HPDE6-E6E7 (cell line): ENCODE measurements around the gene PAK1IP1.
"Not testable (repeated sequence)": the region's sequence is repeated elsewhere in the genome, so short reads cannot be mapped to it uniquely, and the experiment has no call there.

Experiments used
- DNase-seq: peaks from one replicate; pipeline ENCODE4 v3.0.0; 2011; ENCODE audit warnings: missing footprints; ENCODE audit errors: extremely low spot score

Gene PAK1IP1

GRCh38 chr6:10694302-10695085, at the start of gene PAK1IP1, which contains the start of gene C6orf52:
Gene PAK1IP1 (plus strand): TSS chr6:10694972. CDS start chr6:10694986, 14 bp downstream.
Gene C6orf52 (minus strand): TSS chr6:10694616. CDS start chr6:10687550, 7,066 bp downstream.
- DNase-seq, result peak; percentile 93

- no peak for DNase-seq
These were observed 39.2 kb upstream of the PAK1IP1 start for GRCh38 chr6:10655508-10656055.

DNA sequence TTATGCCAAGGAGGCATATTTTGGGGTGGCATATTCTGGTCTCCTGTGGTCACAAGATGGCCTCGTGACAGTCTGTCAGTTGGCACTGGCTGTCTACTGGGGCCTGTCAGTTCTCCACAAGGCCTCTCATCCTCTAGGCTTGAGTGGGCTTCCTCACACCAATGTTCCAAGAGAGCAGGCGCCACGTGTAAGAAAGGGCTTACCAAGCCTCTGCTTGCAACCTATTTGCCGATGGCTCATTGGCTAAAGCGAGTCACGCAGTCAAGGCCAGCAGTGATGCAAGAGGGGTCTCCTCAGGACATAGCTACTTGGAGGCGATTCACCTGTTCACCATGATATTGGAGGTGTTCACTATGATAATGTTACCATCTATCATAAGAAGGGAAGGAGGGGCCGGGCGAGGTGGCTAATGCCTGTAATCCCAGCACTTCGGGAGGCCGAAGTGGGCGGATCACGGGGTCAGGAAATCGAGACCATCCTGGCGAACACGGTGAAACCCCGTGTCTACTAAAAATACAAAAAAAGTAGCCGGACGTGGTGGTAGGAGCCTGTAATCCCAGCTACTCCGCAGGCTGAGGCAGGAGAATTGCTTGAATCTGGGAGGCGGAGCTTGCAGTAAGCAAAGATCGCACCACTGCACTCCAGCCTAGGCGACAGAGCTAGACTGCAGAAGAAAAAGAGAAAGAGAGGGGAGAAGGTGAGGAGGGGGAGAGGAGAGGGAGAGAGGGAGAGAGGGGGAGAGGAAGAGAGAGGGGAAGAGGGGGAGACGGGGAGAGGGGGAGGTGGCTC, 35.7 kb upstream of the PAK1IP1 start:
- DNase-seq, result no peak

- DNase-seq, result no peak
These were observed 34.9 kb upstream of the PAK1IP1 start for GRCh38 chr6:10659699-10660348.

- not testable (repeated sequence) for DNase-seq
These were observed 34.2 kb upstream of the PAK1IP1 start for GRCh38 chr6:10660431-10661191.

DNA sequence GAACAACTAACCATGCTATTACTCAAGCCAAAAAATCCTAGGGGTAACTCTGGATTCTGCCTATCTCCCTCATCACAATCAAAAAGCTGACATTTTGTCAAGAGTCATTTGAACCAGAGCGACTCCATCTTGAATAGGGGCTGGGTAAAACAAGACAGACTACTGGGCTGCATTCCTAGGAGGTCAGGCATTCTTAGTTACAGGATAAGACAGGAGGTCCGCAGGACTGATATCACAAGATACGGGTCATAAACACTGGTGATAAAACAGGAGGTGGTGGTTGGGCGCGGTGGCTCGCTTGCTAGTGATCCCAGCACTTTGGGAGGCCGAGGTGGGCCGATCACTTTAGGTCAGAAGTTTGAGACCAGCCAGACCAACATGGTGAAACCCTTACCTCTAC, 32.6 kb upstream of the PAK1IP1 start:
- DNase-seq, result no peak

GRCh38 chr6:10662742-10663141, 32.0 kb upstream of the PAK1IP1 start:
- DNase-seq, result no peak

DNA sequence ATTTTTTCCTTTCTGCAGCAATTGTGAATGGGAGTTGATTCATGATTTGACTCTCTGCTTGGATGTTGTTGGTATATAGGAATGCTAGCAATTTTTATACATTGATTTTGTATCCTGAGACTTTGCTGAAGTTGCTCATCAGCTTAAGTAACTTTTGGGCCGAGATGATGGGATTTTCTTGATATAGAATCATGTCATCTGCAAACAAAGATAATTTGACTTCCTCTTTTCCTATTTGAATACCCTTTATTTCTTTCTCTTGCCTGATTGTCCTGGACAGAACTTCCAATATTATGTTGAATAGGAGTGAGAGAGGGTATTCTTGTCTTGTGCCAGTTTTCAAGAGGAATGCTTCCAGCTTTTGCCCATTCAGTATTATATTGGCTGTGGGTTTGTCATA, 29.2 kb upstream of the PAK1IP1 start:
- not testable (repeated sequence) for DNase-seq

GRCh38 chr6:10668126-10668917, 26.4 kb upstream of the PAK1IP1 start:
- DNase-seq, result no peak

DNA sequence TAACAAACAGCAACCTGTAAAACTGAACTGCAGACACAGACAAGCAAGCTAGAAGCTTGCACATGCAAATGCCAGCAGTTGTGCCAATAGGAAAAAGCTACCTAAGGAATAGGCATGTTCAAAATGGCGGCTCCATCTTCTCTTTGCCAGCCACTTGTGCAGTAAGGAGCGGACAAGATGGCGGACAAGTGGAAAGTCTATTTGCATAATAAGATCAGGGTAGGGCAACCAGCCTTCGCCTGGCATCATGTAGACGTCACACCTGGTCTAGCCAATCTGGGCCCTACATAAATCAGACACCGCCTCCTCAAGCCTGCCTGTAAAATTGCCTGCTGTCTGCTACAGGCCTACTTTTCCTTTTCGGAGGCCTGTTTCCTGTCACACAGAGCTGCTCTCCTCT, 18.4 kb upstream of the PAK1IP1 start:
- DNase-seq, result no peak

- no peak for DNase-seq
These were observed 16.3 kb upstream of the PAK1IP1 start for GRCh38 chr6:10678456-10678855.

DNA sequence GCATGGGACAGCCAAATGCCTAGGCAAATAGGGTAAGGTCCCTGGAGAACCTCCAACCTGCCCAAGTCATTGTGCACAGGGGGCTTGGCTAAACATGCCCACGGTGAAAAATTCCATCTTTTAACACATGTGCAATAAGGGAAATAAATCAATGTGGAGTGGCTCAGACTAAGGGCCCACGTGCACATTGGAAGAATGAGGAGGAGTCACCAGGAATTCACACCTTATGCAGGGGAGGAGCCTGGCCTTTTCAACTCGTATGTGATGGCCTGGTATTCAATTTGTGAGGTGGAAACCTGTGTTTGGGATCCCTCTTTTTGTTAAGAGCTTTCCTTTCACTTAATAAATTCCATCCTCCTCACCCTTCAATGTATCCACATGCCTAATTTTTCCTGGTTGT, 13.0 kb upstream of the PAK1IP1 start:
- no peak for DNase-seq

DNA sequence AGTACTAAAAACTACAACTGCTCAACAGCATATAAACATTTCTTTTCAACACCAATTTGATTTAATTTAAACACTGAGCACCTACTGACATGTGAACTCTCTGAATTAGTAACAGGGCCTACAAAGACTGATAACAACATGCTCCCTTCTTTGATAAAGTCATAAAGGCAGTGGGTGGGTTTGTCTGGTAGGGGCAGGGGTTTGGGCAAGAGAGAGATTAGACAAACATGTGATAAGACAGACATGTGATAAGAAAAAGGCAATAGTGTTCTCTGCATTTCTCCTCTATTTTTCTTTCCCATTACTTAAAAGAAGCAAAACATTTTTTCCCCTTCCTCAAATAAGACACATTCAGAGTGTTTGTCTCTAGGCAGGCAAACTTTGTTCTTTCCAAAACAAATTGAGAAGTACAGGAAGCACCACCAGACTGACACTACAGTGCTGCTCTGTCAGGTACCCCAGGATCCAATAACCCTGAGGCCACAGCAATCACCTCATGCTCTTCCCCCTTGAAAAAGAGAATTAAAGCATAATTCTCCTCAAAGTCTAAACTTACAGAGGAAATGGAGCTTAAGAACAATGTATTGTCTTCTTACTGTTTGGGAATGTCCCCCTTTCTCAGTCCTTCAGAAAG, 12.3 kb upstream of the PAK1IP1 start:
- DNase-seq, result no peak

DNA sequence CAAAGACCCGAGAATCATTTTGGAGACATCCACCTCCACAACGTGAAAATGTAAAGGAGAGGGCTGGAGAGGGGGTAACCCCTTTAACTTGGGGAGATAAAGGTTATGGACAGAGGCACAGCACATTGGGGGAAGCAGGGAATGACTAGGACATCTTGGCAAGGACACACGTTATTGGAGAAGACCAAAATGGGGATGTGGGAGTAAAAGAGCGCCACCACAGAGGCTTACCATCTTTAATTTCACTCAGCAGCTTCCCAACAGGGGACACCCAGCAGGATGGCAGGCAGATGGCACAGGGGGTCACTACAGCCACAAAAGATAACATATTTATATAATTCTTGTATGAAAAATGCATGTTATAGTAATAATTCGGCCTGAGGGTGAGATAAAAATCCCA, 10.2 kb upstream of the PAK1IP1 start:
- DNase-seq, result no peak

- DNase-seq, result no peak
These were observed 9.5 kb upstream of the PAK1IP1 start for GRCh38 chr6:10685092-10685915.

GRCh38 chr6:10686901-10687300, 7.9 kb upstream of the PAK1IP1 start:
- no peak for DNase-seq

GRCh38 chr6:10687582-10687981, 7.2 kb upstream of the PAK1IP1 start:
- no peak for DNase-seq

- DNase-seq, result no peak
These were observed 3.9 kb upstream of the PAK1IP1 start for GRCh38 chr6:10690651-10691445.
